ENCODE measurements around the gene HMGCS2.

GRCh38 chr1:119762409-119762808 is 6.3 kb downstream of the HMGCS2 start:
- TF ChIP-seq TARDBP (IDR thresholded peaks at IDR 0.05) (no peak), FOXM1 (IDR thresholded peaks at IDR 0.05; ENCODE audit: borderline replicate concordance) (no peak), NFRKB (IDR thresholded peaks at IDR 0.05) (no peak), ELF4 (IDR thresholded peaks at IDR 0.05) (no peak), BHLHE40 (IDR thresholded peaks at IDR 0.05; ENCODE audit: borderline replicate concordance) (no peak), SP1 (IDR thresholded peaks at IDR 0.05) (no peak), SUZ12 (IDR thresholded peaks at IDR 0.05) (no peak), L3MBTL2 (conservative IDR thresholded peaks at IDR 0.05) (no peak), ARNT (IDR thresholded peaks at IDR 0.05) (no peak), FOXA1 (IDR thresholded peaks at IDR 0.05) (no peak)
